Astrocyte (in vitro differentiated cells and primary cell): ENCODE results near the gene GSTT4.

Source experiments
- EZH2 ChIP-seq: IDR thresholded peaks from 2 replicates; pipeline ENCODE4 v1.6.1; 2012; ENCODE audit warnings: mild to moderate bottlenecking, low read length, inconsistent platforms; ENCODE audit not compliant: insufficient read depth
- TF ChIP-seq, protein P1 (sequence below): IDR thresholded peaks from 2 replicates; pipeline ENCODE4 v1.5.1; 2011; ENCODE audit warnings: low read depth, mild to moderate bottlenecking, inconsistent platforms, low read length, moderate library complexity; ENCODE audit not compliant: insufficient read depth

DNA sequence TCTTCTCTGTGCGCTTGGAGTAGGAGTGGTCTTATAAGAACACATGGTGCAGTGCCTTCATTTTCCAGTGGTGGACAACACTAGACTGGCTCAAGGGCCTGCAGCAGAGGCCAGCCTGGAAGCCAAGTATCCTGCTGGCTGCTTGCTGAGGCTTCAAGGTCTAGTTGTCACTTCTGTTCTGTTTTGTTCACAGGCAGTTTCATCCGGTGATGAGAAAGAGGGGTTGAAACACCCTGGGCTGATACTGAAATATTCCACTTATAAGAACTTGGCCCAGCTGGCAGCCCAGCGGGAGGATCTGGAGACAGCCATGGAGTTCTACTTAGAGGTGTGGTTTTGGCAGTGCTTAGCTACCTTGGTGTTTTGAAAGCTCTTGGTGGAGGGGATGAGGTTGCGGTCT, 35.7 kb upstream of the GSTT4 start:
- TF ChIP-seq, protein P1, sequence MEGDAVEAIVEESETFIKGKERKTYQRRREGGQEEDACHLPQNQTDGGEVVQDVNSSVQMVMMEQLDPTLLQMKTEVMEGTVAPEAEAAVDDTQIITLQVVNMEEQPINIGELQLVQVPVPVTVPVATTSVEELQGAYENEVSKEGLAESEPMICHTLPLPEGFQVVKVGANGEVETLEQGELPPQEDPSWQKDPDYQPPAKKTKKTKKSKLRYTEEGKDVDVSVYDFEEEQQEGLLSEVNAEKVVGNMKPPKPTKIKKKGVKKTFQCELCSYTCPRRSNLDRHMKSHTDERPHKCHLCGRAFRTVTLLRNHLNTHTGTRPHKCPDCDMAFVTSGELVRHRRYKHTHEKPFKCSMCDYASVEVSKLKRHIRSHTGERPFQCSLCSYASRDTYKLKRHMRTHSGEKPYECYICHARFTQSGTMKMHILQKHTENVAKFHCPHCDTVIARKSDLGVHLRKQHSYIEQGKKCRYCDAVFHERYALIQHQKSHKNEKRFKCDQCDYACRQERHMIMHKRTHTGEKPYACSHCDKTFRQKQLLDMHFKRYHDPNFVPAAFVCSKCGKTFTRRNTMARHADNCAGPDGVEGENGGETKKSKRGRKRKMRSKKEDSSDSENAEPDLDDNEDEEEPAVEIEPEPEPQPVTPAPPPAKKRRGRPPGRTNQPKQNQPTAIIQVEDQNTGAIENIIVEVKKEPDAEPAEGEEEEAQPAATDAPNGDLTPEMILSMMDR = no peak
- no peak for TF ChIP-seq EZH2
